HL-60 (cell line): Measurements from ENCODE around the gene PLCB1.

ENCODE experiments used
- DNase-seq, 2 experiments: peaks; one replicate each; pipeline ENCODE4 v3.0.0-alpha.2; 2010 to 2020; ENCODE audit warnings: low read depth in 1 of 2, low spot score in 1 of 2
- H3K27ac ChIP-seq: fragments of 250-450 bp; sonication (Bioruptor Pico); replicated peaks from 2 replicates; pipeline ENCODE4 v1.5.1; 2020; ENCODE audit warnings: mild to moderate bottlenecking, moderate library complexity
- H3K27me3 ChIP-seq: fragments of 250-450 bp; sonication (Bioruptor Pico); 2 replicates; pipeline ENCODE4 v1.5.1; 2021; ENCODE audit warnings: mild to moderate bottlenecking, moderate library complexity; ENCODE audit not compliant: insufficient read depth, poor library complexity, severe bottlenecking
- H3K4me3 ChIP-seq: replicated peaks from 2 replicates; pipeline ENCODE4 v1.5.1; 2011; ENCODE audit warnings: mild to moderate bottlenecking, control low read depth, low read length; ENCODE audit not compliant: insufficient read depth
- GABPA ChIP-seq: IDR thresholded peaks from 2 replicates; pipeline ENCODE4 v1.6.1; 2012; ENCODE audit warnings: low read depth
- POLR2AphosphoS5 ChIP-seq: IDR thresholded peaks from 2 replicates; pipeline ENCODE4 v1.6.1; 2012; ENCODE audit warnings: low read depth
- SPI1 ChIP-seq: IDR thresholded peaks from 2 replicates; pipeline ENCODE4 v1.6.1; 2012; ENCODE audit warnings: low read depth, mild to moderate bottlenecking, borderline replicate concordance
- TF ChIP-seq, protein P1 (sequence below): IDR thresholded peaks from 2 replicates; pipeline ENCODE4 v1.6.1; 2012; ENCODE audit warnings: low read depth; ENCODE audit not compliant: insufficient replicate concordance
- TF ChIP-seq, protein P2 (sequence below): IDR thresholded peaks from one replicate; pipeline ENCODE4 v1.5.1; 2011; ENCODE audit warnings: low read length, control low read depth, inconsistent platforms; ENCODE audit not compliant: insufficient read depth

Gene PLCB1

DNA sequence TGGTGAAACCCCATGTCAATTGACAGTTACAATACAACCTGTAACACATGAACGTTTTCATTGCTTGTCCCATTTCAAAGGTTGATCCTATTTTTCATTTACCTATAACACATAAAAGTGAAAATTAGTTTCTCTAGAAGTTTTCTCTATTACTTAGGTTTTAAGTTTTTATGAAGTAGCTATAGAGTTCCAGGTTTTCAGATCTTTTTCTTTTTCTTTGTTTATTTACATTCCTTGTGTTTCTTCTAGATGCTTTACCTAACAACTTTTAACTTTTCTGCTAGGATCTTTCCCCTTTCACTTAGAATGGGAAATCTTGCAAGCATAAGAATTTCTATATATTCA, 232.6 kb downstream of the PLCB1 start:
- Histone ChIP-seq H3K27ac (no peak overlapping the region), H3K27me3 (no peaks in the 10 kb centered on the region), H3K4me3 (no peak overlapping the region)
- DNase-seq = no peak
- TF ChIP-seq GABPA (no peak), POLR2AphosphoS5 (no peak), SPI1 (no peak)
- TF ChIP-seq, protein P1, sequence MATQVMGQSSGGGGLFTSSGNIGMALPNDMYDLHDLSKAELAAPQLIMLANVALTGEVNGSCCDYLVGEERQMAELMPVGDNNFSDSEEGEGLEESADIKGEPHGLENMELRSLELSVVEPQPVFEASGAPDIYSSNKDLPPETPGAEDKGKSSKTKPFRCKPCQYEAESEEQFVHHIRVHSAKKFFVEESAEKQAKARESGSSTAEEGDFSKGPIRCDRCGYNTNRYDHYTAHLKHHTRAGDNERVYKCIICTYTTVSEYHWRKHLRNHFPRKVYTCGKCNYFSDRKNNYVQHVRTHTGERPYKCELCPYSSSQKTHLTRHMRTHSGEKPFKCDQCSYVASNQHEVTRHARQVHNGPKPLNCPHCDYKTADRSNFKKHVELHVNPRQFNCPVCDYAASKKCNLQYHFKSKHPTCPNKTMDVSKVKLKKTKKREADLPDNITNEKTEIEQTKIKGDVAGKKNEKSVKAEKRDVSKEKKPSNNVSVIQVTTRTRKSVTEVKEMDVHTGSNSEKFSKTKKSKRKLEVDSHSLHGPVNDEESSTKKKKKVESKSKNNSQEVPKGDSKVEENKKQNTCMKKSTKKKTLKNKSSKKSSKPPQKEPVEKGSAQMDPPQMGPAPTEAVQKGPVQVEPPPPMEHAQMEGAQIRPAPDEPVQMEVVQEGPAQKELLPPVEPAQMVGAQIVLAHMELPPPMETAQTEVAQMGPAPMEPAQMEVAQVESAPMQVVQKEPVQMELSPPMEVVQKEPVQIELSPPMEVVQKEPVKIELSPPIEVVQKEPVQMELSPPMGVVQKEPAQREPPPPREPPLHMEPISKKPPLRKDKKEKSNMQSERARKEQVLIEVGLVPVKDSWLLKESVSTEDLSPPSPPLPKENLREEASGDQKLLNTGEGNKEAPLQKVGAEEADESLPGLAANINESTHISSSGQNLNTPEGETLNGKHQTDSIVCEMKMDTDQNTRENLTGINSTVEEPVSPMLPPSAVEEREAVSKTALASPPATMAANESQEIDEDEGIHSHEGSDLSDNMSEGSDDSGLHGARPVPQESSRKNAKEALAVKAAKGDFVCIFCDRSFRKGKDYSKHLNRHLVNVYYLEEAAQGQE = no peak
- TF ChIP-seq, protein P2, sequence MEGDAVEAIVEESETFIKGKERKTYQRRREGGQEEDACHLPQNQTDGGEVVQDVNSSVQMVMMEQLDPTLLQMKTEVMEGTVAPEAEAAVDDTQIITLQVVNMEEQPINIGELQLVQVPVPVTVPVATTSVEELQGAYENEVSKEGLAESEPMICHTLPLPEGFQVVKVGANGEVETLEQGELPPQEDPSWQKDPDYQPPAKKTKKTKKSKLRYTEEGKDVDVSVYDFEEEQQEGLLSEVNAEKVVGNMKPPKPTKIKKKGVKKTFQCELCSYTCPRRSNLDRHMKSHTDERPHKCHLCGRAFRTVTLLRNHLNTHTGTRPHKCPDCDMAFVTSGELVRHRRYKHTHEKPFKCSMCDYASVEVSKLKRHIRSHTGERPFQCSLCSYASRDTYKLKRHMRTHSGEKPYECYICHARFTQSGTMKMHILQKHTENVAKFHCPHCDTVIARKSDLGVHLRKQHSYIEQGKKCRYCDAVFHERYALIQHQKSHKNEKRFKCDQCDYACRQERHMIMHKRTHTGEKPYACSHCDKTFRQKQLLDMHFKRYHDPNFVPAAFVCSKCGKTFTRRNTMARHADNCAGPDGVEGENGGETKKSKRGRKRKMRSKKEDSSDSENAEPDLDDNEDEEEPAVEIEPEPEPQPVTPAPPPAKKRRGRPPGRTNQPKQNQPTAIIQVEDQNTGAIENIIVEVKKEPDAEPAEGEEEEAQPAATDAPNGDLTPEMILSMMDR = no peak

DNA sequence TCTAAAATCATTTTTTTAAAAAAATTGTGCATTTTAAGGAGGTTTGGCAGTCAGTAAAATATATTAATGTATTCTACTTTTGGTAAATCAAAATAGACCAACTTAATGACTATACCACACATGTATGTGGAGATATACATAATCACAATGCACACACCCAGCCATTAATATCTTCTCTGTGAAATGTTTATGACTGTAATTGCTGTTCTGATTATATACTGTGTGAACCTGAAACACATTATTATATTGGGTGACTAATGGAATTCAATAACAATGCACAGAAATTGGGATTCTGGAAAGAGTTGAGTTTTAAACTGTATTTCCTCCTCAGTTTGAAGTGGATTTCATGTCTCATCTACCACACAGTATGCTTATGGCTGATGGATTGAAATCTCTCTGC, 233.6 kb downstream of the PLCB1 start:
- no peak for DNase-seq
- H3K27ac ChIP-seq = no peak overlapping the region
- H3K4me3 ChIP-seq = no peak overlapping the region
- no peaks in the 10 kb centered on the region for H3K27me3 ChIP-seq
- no peak for TF ChIP-seq POLR2AphosphoS5
- TF ChIP-seq SPI1 = no peak
- no peak for TF ChIP-seq GABPA
- TF ChIP-seq, protein P1 = no peak
- TF ChIP-seq, protein P2 = no peak

DNA sequence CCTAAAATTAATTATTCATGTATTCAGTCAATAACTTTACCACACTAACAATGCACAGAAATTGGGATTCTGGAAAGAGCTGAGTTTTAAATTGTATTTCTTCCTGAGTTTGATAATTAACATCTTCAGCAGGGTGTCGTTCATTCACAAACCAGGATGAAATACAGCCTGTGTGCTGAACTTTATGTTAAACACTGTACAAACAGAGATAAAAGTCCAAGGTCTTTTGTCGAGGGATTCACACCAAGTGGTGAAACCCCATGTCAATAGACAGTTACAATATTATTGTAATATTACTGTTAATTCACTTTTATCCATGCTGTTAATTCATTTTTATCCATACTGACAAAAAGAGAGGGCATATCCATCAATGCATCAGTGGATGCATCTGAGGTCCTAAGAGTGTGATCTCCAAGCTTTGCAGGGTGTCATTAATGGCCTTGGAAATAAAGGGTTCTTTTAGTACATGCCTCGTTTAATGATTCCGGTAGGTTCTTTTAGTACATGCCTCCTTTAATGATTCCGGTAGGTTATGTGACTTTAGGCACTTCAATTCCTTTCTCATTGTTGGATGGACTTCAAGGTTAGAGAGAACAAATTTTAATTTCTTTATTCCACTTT, 234.3 kb downstream of the PLCB1 start:
- H3K27ac ChIP-seq = no peak overlapping the region
- DNase-seq = no peak
- H3K4me3 ChIP-seq = no peak overlapping the region
- TF ChIP-seq POLR2AphosphoS5 (no peak), GABPA (no peak), SPI1 (no peak)
- TF ChIP-seq, protein P2 = no peak
- TF ChIP-seq, protein P1 = no peak
- H3K27me3 ChIP-seq = no peaks in the 10 kb centered on the region
